Fibroblast of villous mesenchyme (primary cell): ENCODE results near the gene FAM187B. TPM values are rescaled to one million over a fixed set of nuclear protein-coding genes. Genes with fewer than 3 reads are reported as not detected.

ENCODE experiments used
- DNase-seq: peaks from one replicate; pipeline ENCODE4 v3.0.0-alpha.2; 2010; ENCODE audit warnings: low read depth
- H3K4me3 ChIP-seq: 2 replicates; pipeline ENCODE4 v1.5.1; 2011; ENCODE audit warnings: low read depth, mild to moderate bottlenecking, low read length
- total RNA-seq: library from RNA; depleted of rRNA; stranded (reverse); fragments of >200 nt; gene quantifications from 2 replicates; pipeline ENCODE4 v1.2.3, GENCODE V29; 2012
- TF ChIP-seq, protein P1 (sequence below): IDR thresholded peaks from 2 replicates; pipeline ENCODE4 v1.5.1; 2012; ENCODE audit warnings: low read depth, mild to moderate bottlenecking, low read length; ENCODE audit not compliant: insufficient read depth

The FAM187B gene
- total RNA-seq, 1 donor, result not detected

DNA sequence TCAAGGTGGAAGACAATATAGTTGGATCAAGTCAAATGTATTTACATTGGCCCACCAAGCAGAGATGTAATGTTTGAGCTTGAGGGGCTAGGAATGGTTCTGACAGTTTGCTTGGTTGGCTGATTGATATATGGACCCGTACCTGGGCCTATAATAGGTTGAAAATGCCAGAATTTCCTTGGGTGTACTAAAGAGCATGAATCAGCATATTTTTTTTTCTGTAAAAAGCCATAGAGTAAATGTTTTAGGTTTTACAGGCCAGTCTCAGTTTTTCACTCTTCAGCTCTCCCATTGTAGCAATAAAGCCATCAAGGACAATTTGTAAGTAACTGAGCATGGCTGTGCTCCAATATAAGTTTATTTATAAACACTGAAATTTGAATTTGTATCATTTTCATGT lies 47.2 kb downstream of the FAM187B start:
- TF ChIP-seq, protein P1, sequence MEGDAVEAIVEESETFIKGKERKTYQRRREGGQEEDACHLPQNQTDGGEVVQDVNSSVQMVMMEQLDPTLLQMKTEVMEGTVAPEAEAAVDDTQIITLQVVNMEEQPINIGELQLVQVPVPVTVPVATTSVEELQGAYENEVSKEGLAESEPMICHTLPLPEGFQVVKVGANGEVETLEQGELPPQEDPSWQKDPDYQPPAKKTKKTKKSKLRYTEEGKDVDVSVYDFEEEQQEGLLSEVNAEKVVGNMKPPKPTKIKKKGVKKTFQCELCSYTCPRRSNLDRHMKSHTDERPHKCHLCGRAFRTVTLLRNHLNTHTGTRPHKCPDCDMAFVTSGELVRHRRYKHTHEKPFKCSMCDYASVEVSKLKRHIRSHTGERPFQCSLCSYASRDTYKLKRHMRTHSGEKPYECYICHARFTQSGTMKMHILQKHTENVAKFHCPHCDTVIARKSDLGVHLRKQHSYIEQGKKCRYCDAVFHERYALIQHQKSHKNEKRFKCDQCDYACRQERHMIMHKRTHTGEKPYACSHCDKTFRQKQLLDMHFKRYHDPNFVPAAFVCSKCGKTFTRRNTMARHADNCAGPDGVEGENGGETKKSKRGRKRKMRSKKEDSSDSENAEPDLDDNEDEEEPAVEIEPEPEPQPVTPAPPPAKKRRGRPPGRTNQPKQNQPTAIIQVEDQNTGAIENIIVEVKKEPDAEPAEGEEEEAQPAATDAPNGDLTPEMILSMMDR, result no peak
- DNase-seq, result no peak
- H3K4me3 ChIP-seq, result no peak overlapping the region

DNA sequence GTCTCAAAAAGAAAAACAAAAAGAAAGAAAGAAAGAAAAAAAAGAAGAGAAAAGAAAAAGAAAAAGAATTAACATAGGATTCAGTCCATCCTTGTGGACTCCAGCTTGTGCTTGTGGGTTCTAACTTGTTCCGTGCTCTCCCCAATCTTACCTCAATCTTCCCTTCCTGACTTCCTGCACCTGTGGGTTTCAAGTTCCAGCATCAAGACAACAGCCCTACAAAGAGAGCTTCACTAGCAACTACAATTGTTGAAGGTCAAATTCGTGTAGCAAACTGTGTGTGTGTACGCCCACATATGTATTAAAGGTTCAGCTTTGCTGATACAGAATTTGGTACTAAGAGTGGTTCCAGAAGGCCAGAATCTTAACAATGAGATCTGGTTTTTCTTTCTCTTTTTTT lies 48.7 kb downstream of the FAM187B start:
- no peak overlapping the region for H3K4me3 ChIP-seq
- DNase-seq, result no peak
- TF ChIP-seq, protein P1, result no peak

DNA sequence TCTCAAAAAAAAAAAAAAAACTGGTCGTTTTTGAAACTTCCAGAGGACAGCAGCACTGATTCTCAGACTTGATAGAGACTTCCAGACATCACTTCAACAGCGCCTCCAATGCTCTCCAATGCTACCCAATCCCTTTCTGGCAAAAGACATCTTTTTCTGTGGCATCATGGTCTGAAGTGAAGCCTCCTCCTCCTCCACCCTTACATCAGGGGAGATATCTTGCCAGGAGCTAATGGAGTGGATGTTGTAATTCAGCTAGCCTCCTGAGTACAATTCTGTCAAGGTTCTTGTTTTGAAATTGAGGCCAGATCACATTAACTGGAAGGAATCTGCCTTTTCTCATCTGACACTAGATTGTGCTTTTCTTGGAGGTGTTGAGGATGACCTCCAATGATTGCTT lies 49.8 kb downstream of the FAM187B start:
- peak; percentile 79 for DNase-seq
- H3K4me3 ChIP-seq, result no peak overlapping the region
- TF ChIP-seq, protein P1, result no peak

GRCh38 chr19:35177377-35178274 lies 50.9 kb downstream of the FAM187B start:
- no peak overlapping the region for H3K4me3 ChIP-seq
- no peak for DNase-seq
- TF ChIP-seq, protein P1, result no peak

- no peak for DNase-seq
- TF ChIP-seq, protein P1, result no peak
Measured at GRCh38 chr19:35176181-35176570, 52.4 kb downstream of the FAM187B start.

More at GRCh38 chr19:35176181-35176570, 52.4 kb downstream of the FAM187B start:
- H3K4me3 ChIP-seq, result no peak overlapping the region

Other genes with a start within 250 kb of the FAM187B start
- gene GRAMD1A, start 228.4 kb downstream of the FAM187B start, total RNA-seq, result 23.3 and 26.7 TPM in 2 replicates
- gene SCN1B, start 198.3 kb downstream of the FAM187B start, total RNA-seq, result 2.6 and 3.2 TPM in 2 replicates
- gene HPN, start 187.0 kb downstream of the FAM187B start, total RNA-seq, result not detected in 2 replicates
- gene FXYD3, start 112.9 kb downstream of the FAM187B start, total RNA-seq, result not detected in 2 replicates
- not detected in 2 replicates for gene LGI4, start 93.7 kb downstream of the FAM187B start, total RNA-seq
- 0.32 TPM in 1 of 2 replicates, not detected in the other for gene FXYD1, start 89.9 kb downstream of the FAM187B start, total RNA-seq
- under 0.01 TPM in 1 of 2 replicates, not detected in the other for gene FXYD7, start 85.5 kb downstream of the FAM187B start, total RNA-seq
- 20.3 and 24.5 TPM in 2 replicates for gene FXYD5, start 74.0 kb downstream of the FAM187B start, total RNA-seq
- gene LSR, start 20.3 kb upstream of the FAM187B start, total RNA-seq, result 0.86 and 1.6 TPM in 2 replicates
- gene USF2, start 40.2 kb upstream of the FAM187B start, total RNA-seq, result 50.1 and 58.3 TPM in 2 replicates
- gene HAMP, start 53.8 kb upstream of the FAM187B start, total RNA-seq, result not detected in 2 replicates
- not detected in 2 replicates for gene MAG, start 63.4 kb upstream of the FAM187B start, total RNA-seq
- gene CD22, start 100.4 kb upstream of the FAM187B start, total RNA-seq, result 0.32 TPM in 1 of 2 replicates, not detected in the other
- gene FFAR1, start 119.2 kb upstream of the FAM187B start, total RNA-seq, result not detected in 2 replicates
- not detected in 2 replicates for gene FFAR3, start 129.7 kb upstream of the FAM187B start, total RNA-seq
- not detected in 2 replicates for gene GPR42, start 142.3 kb upstream of the FAM187B start, total RNA-seq
- gene FFAR2, start 219.5 kb upstream of the FAM187B start, total RNA-seq, result not detected in 2 replicates